Right lobe of liver (tissue), 6 donors: ENCODE data around the gene SH3PXD2A. TPM values are rescaled to one million over a fixed set of nuclear protein-coding genes. Genes with fewer than 3 reads are reported as not detected.
A peak's percentile ranks its signal among the peaks of the same experiment; 100 is the strongest.

Experiments
- ATAC-seq, 4 donors: fragments of 200-7000 bp; cut with Tn5 transposase; one replicate each; pipeline ENCODE4 v1.9.1; 2020; ENCODE audit warnings: mild to moderate bottlenecking in 4 of 4, moderate library complexity in 4 of 4
- DNase-seq, 3 donors: peaks; one replicate each; pipeline ENCODE4 v3.0.0-alpha.2; 2020
- H3K27ac ChIP-seq, 3 donors: fragments of 200-600 bp; one replicate each; pipeline ENCODE4 v1.8.0; 2022
- H3K27me3 ChIP-seq, 2 donors: fragments of 200-600 bp; one replicate each; pipeline ENCODE4 v1.8.0; 2022
- H3K36me3 ChIP-seq, 4 donors: fragments of 200-600 bp; sonication (generic) in 1 of 4; one replicate each; pipeline versions ENCODE4 v1.5.1 to v1.8.0; 2017 to 2022; ENCODE audit warnings: control low read depth in 1 of 4
- H3K4me1 ChIP-seq, 4 donors: fragments of 200-600 bp; sonication (generic) in 1 of 4; one replicate each; pipeline versions ENCODE4 v1.5.1 to v1.8.0; 2017 to 2022; ENCODE audit warnings: control low read depth in 1 of 4
- H3K4me3 ChIP-seq, 3 donors: fragments of 200-600 bp; one replicate each; pipeline ENCODE4 v1.8.0; 2022
- H3K9me3 ChIP-seq, 4 donors: fragments of 200-600 bp; sonication (generic) in 1 of 4; one replicate each; pipeline versions ENCODE4 v1.5.1 to v1.8.0; 2017 to 2022; ENCODE audit warnings: control low read depth in 1 of 4
- POLR2A ChIP-seq: fragments of 450-650 bp; IDR thresholded peaks from one replicate; pipeline ENCODE4 v1.6.1; 2017; ENCODE audit warnings: antibody characterized with exemption, mild to moderate bottlenecking
- whole genome bisulfite sequencing: methylation state at CpG from one replicate; pipeline ENCODE4 v1.1.6; 2018; ENCODE audit warnings: low coverage, low lambda C conversion rate; ENCODE audit not compliant: insufficient coverage; ENCODE audit errors: missing lambda C conversion rate; 5-methylcytosine and 5-hydroxymethylcytosine counted together
- intact Hi-C, 2 donors: fragments of 100-400 bp; cut with DNase I; formaldehyde crosslinking; loops; one replicate each; pipeline versions ENCODE4 v1.11.2 to v1.14.1; 2022
- total RNA-seq, 6 experiments: library from RNA; depleted of rRNA in 2 of 6; stranded (reverse); fragments of >200 nt in 2 of 6; fragmentation: NEBNext Ultra II Directional in 3 of 6; extraction: Animal tissue kit (Norgen Biotek cat#: 25700) in 3 of 6; gene quantifications; one replicate each; pipeline versions ENCODE4 v1.1.0 to v1.2.4, GENCODE V29; 2016 to 2023
- TF ChIP-seq, protein P1 (sequence below), 4 donors: fragments of 200-600 bp in 3 of 4; fragments of 450-650 bp in 1 of 4; IDR thresholded peaks; one replicate each; pipeline versions ENCODE4 v1.5.1 to v1.8.0; 2016 to 2022; ENCODE audit warnings: antibody characterized with exemption in 4 of 4, mild to moderate bottlenecking in 2 of 4
- donor health status: DM: no; HTN: yes; CAD: no.
- donor health status: DM: no; HTN: no; CAD: no.
- donor health status: DM: no; HTN: no; CAD: no.
- donor health status: DM: no; HTN: yes; CAD: no.
- donor health status: DM: no; HTN: yes; CAD: no.

Gene SH3PXD2A
- total RNA-seq, 6 experiments from 2014 or later: 3.0 to 38.3 (median 10.0) TPM

DNA sequence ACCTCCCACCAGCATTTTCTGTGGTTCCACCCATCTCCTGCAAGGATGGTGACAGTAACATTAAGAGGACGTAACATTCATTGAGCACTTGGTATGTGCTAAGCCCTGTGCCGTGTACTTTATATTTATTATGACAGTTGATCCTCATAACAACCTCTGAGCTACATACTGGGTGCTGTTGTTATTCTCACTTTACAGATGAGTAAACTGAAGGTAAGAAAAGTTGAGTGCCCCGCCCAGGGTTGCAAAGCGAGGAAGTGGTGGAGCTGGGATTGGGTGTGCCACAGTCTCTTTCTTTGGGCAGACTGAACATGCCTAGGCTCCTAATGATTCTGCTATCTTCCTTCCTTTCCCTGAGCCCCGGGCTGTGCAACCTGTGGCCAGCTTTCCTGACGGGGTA lies 107.4 kb downstream of the SH3PXD2A start:
- intact Hi-C loops: no loop called here

DNA sequence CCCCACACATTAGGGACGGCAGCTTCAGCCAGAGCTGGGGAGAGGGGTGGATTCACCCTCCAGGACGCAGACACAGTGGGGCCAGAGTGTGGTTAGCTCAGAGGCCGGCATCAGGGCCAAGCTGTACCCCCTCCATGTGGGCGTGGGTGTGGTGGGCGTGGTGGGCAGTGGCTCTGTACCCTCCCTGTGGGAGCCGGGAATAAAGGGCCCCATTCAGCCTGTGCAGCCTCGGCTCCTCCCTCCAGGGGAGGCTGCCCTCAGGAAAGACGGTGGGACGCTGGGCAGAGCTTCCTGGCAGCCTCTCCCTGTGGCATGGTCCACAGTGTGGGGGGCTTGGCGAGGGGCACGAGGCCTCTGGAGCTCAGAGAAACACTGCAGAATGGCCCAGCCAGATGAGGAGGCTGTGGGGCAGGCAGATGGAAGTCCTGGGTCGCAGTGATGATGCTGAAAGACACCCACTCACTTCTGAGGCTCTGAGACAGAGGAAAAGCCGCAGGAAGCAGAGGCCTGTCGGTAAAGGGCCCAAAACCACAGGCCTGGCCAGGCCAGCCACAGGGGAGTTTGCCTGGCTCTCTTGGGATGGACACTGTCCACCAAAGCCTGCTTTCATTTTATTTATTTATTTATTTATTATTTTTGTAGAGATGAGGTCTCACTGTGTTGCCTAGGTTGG lies 108.0 kb downstream of the SH3PXD2A start:
- Histone ChIP-seq H3K9me3 (no peaks in the 10 kb centered on the region), H3K4me3 (no peak overlapping the region), H3K27me3 (no peaks in the 10 kb centered on the region), H3K27ac (no peak overlapping the region), H3K36me3 (no peaks in the 10 kb centered on the region), H3K4me1 (no peaks in the 10 kb centered on the region)
- intact Hi-C loops: no loop called here
- DNase-seq: no peak
- 76% methylated on average over 3 of the region's 14 CpGs for WGBS
- no peak for TF ChIP-seq POLR2A
- TF ChIP-seq, protein P1, sequence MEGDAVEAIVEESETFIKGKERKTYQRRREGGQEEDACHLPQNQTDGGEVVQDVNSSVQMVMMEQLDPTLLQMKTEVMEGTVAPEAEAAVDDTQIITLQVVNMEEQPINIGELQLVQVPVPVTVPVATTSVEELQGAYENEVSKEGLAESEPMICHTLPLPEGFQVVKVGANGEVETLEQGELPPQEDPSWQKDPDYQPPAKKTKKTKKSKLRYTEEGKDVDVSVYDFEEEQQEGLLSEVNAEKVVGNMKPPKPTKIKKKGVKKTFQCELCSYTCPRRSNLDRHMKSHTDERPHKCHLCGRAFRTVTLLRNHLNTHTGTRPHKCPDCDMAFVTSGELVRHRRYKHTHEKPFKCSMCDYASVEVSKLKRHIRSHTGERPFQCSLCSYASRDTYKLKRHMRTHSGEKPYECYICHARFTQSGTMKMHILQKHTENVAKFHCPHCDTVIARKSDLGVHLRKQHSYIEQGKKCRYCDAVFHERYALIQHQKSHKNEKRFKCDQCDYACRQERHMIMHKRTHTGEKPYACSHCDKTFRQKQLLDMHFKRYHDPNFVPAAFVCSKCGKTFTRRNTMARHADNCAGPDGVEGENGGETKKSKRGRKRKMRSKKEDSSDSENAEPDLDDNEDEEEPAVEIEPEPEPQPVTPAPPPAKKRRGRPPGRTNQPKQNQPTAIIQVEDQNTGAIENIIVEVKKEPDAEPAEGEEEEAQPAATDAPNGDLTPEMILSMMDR (IDR thresholded peaks at IDR 0.05): no peak
- peak in 1 of 4 donors; percentile 18 for ATAC-seq

More for the DNA sequence above, 107.4 kb downstream of the SH3PXD2A start:
- 90% methylated on average over 3 of the region's 6 CpGs for WGBS
- Histone ChIP-seq H3K4me3 (no peak overlapping the region), H3K9me3 (no peaks in the 10 kb centered on the region), H3K27ac (no peak overlapping the region), H3K36me3 (no peaks in the 10 kb centered on the region), H3K4me1 (no peaks in the 10 kb centered on the region), H3K27me3 (no peaks in the 10 kb centered on the region)
- DNase-seq: no peak
- no peak for TF ChIP-seq POLR2A
- TF ChIP-seq, protein P1 (IDR thresholded peaks at IDR 0.05): no peak
- no peak for ATAC-seq

DNA sequence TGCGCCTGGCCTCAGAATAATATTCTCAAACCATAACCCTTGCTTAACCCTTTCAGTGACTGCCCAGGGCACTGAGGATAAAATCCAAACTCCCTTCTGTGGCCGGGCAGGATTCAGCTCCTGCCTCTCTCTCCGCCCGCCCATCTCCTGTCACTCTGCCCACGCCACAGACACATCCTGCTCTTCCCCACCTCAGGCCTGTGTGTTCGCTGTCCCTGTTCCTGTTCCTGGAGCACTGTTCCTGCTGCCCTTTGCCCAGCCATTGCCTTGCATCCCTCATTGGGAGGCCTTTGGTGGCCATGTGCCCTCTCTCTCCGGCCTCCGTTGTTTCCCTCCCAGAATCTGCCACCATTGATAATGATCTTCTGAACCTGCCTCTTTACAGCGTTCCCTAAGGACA lies 108.8 kb downstream of the SH3PXD2A start:
- H3K27ac ChIP-seq: no peak overlapping the region
- peak in 1 of 4 donors; percentile 23 for ATAC-seq
- H3K36me3 ChIP-seq: no peaks in the 10 kb centered on the region
- no peaks in the 10 kb centered on the region for H3K4me1 ChIP-seq
- 68% methylated on average over 5 of the region's 9 CpGs for WGBS
- no peaks in the 10 kb centered on the region for H3K27me3 ChIP-seq
- H3K4me3 ChIP-seq: no peak overlapping the region
- intact Hi-C loops: no loop called here
- H3K9me3 ChIP-seq: no peaks in the 10 kb centered on the region
- no peak for DNase-seq
- no peak for TF ChIP-seq POLR2A
- TF ChIP-seq, protein P1 (IDR thresholded peaks at IDR 0.05): no peak

DNA sequence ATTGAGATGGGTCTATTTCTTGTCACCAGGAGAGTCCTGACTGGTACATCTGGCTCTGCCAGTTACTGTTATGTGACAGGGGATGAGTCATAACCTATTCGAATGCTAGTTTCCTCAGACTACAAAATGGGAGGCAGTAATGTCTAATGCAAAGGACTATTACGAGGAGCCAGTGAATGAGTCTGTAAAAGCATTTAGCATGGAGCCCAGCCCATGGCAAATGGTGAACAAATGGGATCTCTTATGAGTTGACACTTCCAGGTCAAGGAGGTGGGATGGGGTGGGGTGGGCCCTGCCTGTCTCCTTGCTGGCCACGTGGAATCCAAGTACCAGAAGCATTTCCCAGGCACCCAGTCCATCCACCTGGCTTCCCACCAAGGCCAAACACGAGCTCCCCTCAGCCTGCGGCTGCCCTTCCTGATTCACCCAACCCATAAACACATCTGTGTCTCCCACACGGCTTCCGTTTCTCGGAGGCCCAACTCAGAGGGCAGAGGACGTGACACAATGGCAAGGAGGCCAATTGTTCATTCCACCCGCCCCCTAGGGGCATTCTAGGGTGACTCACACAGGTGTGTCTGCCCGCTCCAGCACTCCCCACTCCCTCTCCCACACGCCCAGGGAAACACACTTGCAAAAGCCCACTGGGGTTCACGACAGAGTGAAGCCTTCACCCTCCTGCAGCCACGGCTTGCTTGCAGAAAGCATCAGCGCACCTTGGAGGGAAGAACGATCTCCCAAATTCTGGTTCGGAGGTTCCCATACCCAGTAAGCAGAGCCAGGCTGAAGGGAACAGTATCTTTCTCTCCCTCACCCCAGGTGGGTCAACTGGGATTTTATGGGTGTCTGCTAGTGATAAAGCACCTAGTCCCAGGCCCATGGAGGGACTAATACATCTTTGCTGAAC lies 109.8 kb downstream of the SH3PXD2A start:
- Histone ChIP-seq H3K4me1 (no peaks in the 10 kb centered on the region), H3K4me3 (no peak overlapping the region), H3K36me3 (no peaks in the 10 kb centered on the region), H3K27ac (no peak overlapping the region), H3K9me3 (no peaks in the 10 kb centered on the region), H3K27me3 (no peaks in the 10 kb centered on the region)
- TF ChIP-seq, protein P1 (IDR thresholded peaks at IDR 0.05): no peak
- TF ChIP-seq POLR2A: no peak
- DNase-seq (no peak), ATAC-seq (no peak)
- intact Hi-C loops: no loop called here
- 77% methylated on average over 8 of the region's 17 CpGs for WGBS
